ENCODE results near the gene FBXW5. TPM values are rescaled to one million over a fixed set of nuclear protein-coding genes. Genes with fewer than 3 reads are reported as not detected.

FBXW5 gene
- total and polyA plus RNA-seq, 10 of the 15 experiments (the other 5 are each of a cell fraction or from before 2014, with no cell fraction given), result 0.21 to 97.3 (median 44.5) TPM

DNA sequence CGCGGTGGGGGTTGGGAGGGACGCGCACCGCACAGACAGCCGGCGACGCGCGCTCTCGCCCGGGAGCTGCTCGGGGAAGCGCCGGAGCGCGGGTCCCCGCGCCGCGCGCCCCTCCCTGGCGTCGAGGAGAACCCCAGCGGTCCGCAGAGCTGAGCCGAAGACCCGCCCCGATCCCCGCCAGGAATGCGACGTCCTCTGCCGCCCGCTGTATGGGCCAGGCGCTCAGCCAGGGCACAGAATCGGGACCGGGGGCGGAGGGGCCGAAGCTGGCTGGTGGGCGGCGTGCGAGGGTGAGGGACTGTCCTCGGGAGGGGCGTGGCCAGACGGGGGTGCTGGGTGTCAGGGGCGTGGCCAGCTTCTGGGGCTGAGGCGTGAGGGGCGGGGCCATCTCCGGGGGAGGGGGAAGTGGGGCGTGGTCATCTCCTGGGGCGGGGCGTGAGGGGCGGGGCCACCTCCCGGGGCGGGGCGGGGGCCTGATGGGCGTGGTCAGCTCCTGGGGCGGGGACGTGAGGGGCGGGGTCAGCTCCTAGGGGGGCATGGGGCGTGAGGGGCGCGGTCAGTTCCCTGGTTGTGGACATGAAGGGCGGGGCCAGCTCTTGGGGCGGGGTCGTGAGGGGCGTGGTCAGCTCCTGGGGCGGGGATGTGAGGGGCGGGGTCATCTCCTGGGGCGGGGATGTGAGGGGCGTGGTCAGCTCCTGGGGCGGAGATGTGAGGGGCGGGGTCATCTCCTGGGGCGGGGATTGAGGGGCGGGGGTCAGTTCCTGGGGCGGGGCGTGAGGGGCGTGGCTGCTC is 33.7 kb upstream of the FBXW5 start (continued):
- no peak for TF ChIP-seq SUPT20H (IDR thresholded peaks at IDR 0.05; ENCODE audit: borderline replicate concordance, control insufficient read depth, low read depth, low read length)
- no peak for TF ChIP-seq NFYA (IDR thresholded peaks at IDR 0.05; ENCODE audit: borderline replicate concordance, low read depth, low read length)
- no peak for TF ChIP-seq SMARCA5 (IDR thresholded peaks at IDR 0.05)
- TF ChIP-seq BHLHE40 (IDR thresholded peaks at IDR 0.05; ENCODE audit: borderline replicate concordance in 1 of 2, low read depth in 2 of 2, low read length in 1 of 2), result no peak
- TF ChIP-seq, protein P1, sequence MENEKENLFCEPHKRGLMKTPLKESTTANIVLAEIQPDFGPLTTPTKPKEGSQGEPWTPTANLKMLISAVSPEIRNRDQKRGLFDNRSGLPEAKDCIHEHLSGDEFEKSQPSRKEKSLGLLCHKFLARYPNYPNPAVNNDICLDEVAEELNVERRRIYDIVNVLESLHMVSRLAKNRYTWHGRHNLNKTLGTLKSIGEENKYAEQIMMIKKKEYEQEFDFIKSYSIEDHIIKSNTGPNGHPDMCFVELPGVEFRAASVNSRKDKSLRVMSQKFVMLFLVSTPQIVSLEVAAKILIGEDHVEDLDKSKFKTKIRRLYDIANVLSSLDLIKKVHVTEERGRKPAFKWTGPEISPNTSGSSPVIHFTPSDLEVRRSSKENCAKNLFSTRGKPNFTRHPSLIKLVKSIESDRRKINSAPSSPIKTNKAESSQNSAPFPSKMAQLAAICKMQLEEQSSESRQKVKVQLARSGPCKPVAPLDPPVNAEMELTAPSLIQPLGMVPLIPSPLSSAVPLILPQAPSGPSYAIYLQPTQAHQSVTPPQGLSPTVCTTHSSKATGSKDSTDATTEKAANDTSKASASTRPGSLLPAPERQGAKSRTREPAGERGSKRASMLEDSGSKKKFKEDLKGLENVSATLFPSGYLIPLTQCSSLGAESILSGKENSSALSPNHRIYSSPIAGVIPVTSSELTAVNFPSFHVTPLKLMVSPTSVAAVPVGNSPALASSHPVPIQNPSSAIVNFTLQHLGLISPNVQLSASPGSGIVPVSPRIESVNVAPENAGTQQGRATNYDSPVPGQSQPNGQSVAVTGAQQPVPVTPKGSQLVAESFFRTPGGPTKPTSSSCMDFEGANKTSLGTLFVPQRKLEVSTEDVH (IDR thresholded peaks at IDR 0.05; ENCODE audit: low read depth, partially characterized antibody), result no peak
- TF ChIP-seq, protein P2, sequence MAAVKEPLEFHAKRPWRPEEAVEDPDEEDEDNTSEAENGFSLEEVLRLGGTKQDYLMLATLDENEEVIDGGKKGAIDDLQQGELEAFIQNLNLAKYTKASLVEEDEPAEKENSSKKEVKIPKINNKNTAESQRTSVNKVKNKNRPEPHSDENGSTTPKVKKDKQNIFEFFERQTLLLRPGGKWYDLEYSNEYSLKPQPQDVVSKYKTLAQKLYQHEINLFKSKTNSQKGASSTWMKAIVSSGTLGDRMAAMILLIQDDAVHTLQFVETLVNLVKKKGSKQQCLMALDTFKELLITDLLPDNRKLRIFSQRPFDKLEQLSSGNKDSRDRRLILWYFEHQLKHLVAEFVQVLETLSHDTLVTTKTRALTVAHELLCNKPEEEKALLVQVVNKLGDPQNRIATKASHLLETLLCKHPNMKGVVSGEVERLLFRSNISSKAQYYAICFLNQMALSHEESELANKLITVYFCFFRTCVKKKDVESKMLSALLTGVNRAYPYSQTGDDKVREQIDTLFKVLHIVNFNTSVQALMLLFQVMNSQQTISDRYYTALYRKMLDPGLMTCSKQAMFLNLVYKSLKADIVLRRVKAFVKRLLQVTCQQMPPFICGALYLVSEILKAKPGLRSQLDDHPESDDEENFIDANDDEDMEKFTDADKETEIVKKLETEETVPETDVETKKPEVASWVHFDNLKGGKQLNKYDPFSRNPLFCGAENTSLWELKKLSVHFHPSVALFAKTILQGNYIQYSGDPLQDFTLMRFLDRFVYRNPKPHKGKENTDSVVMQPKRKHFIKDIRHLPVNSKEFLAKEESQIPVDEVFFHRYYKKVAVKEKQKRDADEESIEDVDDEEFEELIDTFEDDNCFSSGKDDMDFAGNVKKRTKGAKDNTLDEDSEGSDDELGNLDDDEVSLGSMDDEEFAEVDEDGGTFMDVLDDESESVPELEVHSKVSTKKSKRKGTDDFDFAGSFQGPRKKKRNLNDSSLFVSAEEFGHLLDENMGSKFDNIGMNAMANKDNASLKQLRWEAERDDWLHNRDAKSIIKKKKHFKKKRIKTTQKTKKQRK (IDR thresholded peaks at IDR 0.05; ENCODE audit: low read depth, low read length), result no peak
- TF ChIP-seq BRCA1 (IDR thresholded peaks at IDR 0.05; ENCODE audit: low read depth, low read length), result no peak
- TF ChIP-seq BCL11A (IDR thresholded peaks at IDR 0.05; ENCODE audit: low read depth, low read length), result no peak
- TF ChIP-seq ZNF217 (IDR thresholded peaks at IDR 0.05), result no peak
